ENCODE measurements around the gene DGKH. TPM values are rescaled to one million over a fixed set of nuclear protein-coding genes. Genes with fewer than 3 reads are reported as not detected.
"Not testable (repeated sequence)": the region's sequence is repeated elsewhere in the genome, so short reads cannot be mapped to it uniquely, and the experiment has no call there.

The DGKH gene
- total RNA-seq, 1 experiment from 2014 or later, result 3.8 TPM

- DNase-seq (ENCODE audit: low spot score), result peak; percentile 55
These were observed 62.1 kb downstream of the DGKH start for GRCh38 chr13:42110410-42111155.

GRCh38 chr13:42112864-42113263 lies 64.4 kb downstream of the DGKH start:
- DNase-seq (ENCODE audit: low spot score), result no peak

GRCh38 chr13:42113478-42113877 lies 65.0 kb downstream of the DGKH start:
- no peak for DNase-seq (ENCODE audit: low spot score)

GRCh38 chr13:42114278-42114677 lies 65.8 kb downstream of the DGKH start:
- DNase-seq (ENCODE audit: low spot score), result no peak

- no peak for DNase-seq (ENCODE audit: low spot score)
These were observed 66.5 kb downstream of the DGKH start for GRCh38 chr13:42114912-42115311.

GRCh38 chr13:42116225-42116624 lies 67.8 kb downstream of the DGKH start:
- DNase-seq (ENCODE audit: low spot score), result no peak

GRCh38 chr13:42119041-42119440 lies 70.6 kb downstream of the DGKH start:
- DNase-seq (ENCODE audit: low spot score), result no peak

GRCh38 chr13:42119875-42120274 lies 71.4 kb downstream of the DGKH start:
- no peak for DNase-seq (ENCODE audit: low spot score)

- no peak for DNase-seq (ENCODE audit: low spot score)
These were observed 75.2 kb downstream of the DGKH start for GRCh38 chr13:42123600-42123999.

- no peak for DNase-seq (ENCODE audit: low spot score)
These were observed 76.6 kb downstream of the DGKH start for GRCh38 chr13:42125046-42125445.

GRCh38 chr13:42127047-42127446 lies 78.6 kb downstream of the DGKH start:
- no peak for DNase-seq (ENCODE audit: low spot score)

- no peak for DNase-seq (ENCODE audit: low spot score)
These were observed 80.6 kb downstream of the DGKH start for GRCh38 chr13:42129033-42129432.

- DNase-seq (ENCODE audit: low spot score), result no peak
These were observed 88.1 kb downstream of the DGKH start for GRCh38 chr13:42136518-42136917.

- DNase-seq (ENCODE audit: low spot score), result no peak
These were observed 89.5 kb downstream of the DGKH start for GRCh38 chr13:42137856-42138537.

- DNase-seq (ENCODE audit: low spot score), result no peak
These were observed 92.0 kb downstream of the DGKH start for GRCh38 chr13:42140494-42140893.

GRCh38 chr13:42141052-42141451 lies 92.6 kb downstream of the DGKH start:
- not testable (repeated sequence) for DNase-seq (ENCODE audit: low spot score)

GRCh38 chr13:42146359-42146758 lies 97.9 kb downstream of the DGKH start:
- no peak for DNase-seq (ENCODE audit: low spot score)

GRCh38 chr13:42148538-42148937 lies 100.1 kb downstream of the DGKH start:
- DNase-seq (ENCODE audit: low spot score), result no peak

GRCh38 chr13:42149136-42149535 lies 100.7 kb downstream of the DGKH start:
- no peak for DNase-seq (ENCODE audit: low spot score)

- DNase-seq (ENCODE audit: low spot score), result no peak
These were observed 103.3 kb downstream of the DGKH start for GRCh38 chr13:42151781-42152180.

GRCh38 chr13:42152495-42152894 lies 104.0 kb downstream of the DGKH start:
- DNase-seq (ENCODE audit: low spot score), result no peak

GRCh38 chr13:42153199-42154113 lies 105.0 kb downstream of the DGKH start:
- no peak for DNase-seq (ENCODE audit: low spot score)

Data from A172 (cell line).